ENCODE measurements around the gene CCL4. TPM values are rescaled to one million over a fixed set of nuclear protein-coding genes. Genes with fewer than 3 reads are reported as not detected.

The CCL4 gene
- polyA plus RNA-seq, 1 donor from 2014 or later = not detected

DNA sequence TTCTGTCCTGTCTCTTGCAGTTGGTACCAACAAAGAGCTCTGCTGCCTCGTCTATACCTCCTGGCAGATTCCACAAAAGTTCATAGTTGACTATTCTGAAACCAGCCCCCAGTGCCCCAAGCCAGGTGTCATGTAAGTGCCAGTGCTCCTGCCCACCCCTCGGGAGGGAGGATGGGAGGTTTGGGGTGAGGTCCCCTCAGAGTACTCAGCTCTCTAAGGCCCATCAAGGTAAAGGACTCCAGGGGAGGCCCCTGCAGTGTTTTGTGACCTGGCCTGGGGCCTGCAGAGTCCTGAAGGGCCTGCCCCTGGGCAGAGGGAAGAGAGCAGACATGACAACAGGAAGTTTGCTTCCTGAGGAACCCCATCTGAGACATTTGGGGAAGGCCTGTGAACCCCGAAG is 33.2 kb upstream of the CCL4 start:
- Histone ChIP-seq H3K4me2 (ENCODE audit: low read length) (no peak overlapping the region), H3K9ac (ENCODE audit: low read length) (no peak overlapping the region), H3K9me3 (ENCODE audit: low read length) (no peaks in the 10 kb centered on the region), H3K79me2 (replicated peaks; ENCODE audit: insufficient read depth, low read length) (no peaks in the 10 kb centered on the region), H3K27me3 (ENCODE audit: insufficient read depth, low read depth, low read length) (no peaks in the 10 kb centered on the region), H3K36me3 (ENCODE audit: insufficient read depth, low read length) (no peaks in the 10 kb centered on the region), H4K20me1 (ENCODE audit: insufficient read depth) (no peaks in the 10 kb centered on the region), H3F3A (ENCODE audit: insufficient read depth, low read length, poor library complexity, severe bottlenecking) (no peaks in the 10 kb centered on the region), H3K9me2 (ENCODE audit: insufficient read depth, low read length) (no peaks in the 10 kb centered on the region), H3K4me3 (ENCODE audit: low read length) (no peak overlapping the region), H3K27ac (ENCODE audit: low read length) (no peak overlapping the region), H2AFZ (ENCODE audit: low read depth, low read length) (no peak overlapping the region)
- TF ChIP-seq TAF1 (IDR thresholded peaks at IDR 0.05; ENCODE audit: low read depth) (no peak), EP300 (conservative IDR thresholded peaks at IDR 0.05; ENCODE audit: poor library complexity, severe bottlenecking) (no peak)

DNA sequence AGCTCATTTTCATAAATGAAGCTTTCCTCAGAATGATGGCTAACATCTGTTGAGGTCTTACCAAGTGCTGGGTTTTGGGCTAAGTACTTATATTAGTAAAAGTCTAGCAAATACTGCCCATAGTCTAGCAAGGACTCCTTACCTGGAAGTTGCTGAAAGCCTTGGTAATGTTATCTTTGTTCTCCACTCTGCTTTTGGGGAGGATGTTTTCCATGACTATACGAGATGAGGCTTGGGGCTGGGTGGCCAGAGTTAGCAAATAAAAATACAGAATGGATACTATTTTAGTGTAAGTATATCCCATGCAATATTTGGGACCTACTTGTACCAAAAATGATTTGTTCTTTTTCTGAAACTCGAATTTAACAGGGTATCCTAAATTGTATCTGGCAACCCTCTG is 31.9 kb upstream of the CCL4 start:
- Histone ChIP-seq H3K79me2 (replicated peaks; ENCODE audit: insufficient read depth, low read length) (no peaks in the 10 kb centered on the region), H3K27ac (ENCODE audit: low read length) (no peak overlapping the region), H3K36me3 (ENCODE audit: insufficient read depth, low read length) (no peaks in the 10 kb centered on the region), H2AFZ (ENCODE audit: low read depth, low read length) (no peak overlapping the region), H4K20me1 (ENCODE audit: insufficient read depth) (no peaks in the 10 kb centered on the region), H3K27me3 (ENCODE audit: insufficient read depth, low read depth, low read length) (no peaks in the 10 kb centered on the region), H3K4me3 (ENCODE audit: low read length) (no peak overlapping the region), H3K4me2 (ENCODE audit: low read length) (no peak overlapping the region), H3K9me2 (ENCODE audit: insufficient read depth, low read length) (no peaks in the 10 kb centered on the region), H3K9ac (ENCODE audit: low read length) (no peak overlapping the region), H3F3A (ENCODE audit: insufficient read depth, low read length, poor library complexity, severe bottlenecking) (no peaks in the 10 kb centered on the region), H3K9me3 (ENCODE audit: low read length) (no peaks in the 10 kb centered on the region)
- TF ChIP-seq, protein P1, sequence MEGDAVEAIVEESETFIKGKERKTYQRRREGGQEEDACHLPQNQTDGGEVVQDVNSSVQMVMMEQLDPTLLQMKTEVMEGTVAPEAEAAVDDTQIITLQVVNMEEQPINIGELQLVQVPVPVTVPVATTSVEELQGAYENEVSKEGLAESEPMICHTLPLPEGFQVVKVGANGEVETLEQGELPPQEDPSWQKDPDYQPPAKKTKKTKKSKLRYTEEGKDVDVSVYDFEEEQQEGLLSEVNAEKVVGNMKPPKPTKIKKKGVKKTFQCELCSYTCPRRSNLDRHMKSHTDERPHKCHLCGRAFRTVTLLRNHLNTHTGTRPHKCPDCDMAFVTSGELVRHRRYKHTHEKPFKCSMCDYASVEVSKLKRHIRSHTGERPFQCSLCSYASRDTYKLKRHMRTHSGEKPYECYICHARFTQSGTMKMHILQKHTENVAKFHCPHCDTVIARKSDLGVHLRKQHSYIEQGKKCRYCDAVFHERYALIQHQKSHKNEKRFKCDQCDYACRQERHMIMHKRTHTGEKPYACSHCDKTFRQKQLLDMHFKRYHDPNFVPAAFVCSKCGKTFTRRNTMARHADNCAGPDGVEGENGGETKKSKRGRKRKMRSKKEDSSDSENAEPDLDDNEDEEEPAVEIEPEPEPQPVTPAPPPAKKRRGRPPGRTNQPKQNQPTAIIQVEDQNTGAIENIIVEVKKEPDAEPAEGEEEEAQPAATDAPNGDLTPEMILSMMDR (IDR thresholded peaks at IDR 0.05; ENCODE audit: poor library complexity, severe bottlenecking) = no peak
- TF ChIP-seq MXI1 (conservative IDR thresholded peaks at IDR 0.05; ENCODE audit: poor library complexity, severe bottlenecking) (no peak), POLR2AphosphoS5 (IDR thresholded peaks at IDR 0.05) (no peak), EP300 (conservative IDR thresholded peaks at IDR 0.05; ENCODE audit: poor library complexity, severe bottlenecking) (no peak), SMC3 (conservative IDR thresholded peaks at IDR 0.05; ENCODE audit: poor library complexity) (no peak), EZH2 (IDR thresholded peaks at IDR 0.05; ENCODE audit: borderline replicate concordance, insufficient read depth, low read length, poor library complexity, severe bottlenecking) (no peak), RAD21 (conservative IDR thresholded peaks at IDR 0.05) (no peak), TAF1 (IDR thresholded peaks at IDR 0.05; ENCODE audit: low read depth) (no peak)
- TF ChIP-seq, protein P2, sequence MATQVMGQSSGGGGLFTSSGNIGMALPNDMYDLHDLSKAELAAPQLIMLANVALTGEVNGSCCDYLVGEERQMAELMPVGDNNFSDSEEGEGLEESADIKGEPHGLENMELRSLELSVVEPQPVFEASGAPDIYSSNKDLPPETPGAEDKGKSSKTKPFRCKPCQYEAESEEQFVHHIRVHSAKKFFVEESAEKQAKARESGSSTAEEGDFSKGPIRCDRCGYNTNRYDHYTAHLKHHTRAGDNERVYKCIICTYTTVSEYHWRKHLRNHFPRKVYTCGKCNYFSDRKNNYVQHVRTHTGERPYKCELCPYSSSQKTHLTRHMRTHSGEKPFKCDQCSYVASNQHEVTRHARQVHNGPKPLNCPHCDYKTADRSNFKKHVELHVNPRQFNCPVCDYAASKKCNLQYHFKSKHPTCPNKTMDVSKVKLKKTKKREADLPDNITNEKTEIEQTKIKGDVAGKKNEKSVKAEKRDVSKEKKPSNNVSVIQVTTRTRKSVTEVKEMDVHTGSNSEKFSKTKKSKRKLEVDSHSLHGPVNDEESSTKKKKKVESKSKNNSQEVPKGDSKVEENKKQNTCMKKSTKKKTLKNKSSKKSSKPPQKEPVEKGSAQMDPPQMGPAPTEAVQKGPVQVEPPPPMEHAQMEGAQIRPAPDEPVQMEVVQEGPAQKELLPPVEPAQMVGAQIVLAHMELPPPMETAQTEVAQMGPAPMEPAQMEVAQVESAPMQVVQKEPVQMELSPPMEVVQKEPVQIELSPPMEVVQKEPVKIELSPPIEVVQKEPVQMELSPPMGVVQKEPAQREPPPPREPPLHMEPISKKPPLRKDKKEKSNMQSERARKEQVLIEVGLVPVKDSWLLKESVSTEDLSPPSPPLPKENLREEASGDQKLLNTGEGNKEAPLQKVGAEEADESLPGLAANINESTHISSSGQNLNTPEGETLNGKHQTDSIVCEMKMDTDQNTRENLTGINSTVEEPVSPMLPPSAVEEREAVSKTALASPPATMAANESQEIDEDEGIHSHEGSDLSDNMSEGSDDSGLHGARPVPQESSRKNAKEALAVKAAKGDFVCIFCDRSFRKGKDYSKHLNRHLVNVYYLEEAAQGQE (IDR thresholded peaks at IDR 0.05; ENCODE audit: borderline replicate concordance) = no peak

Measured in neural cell (in vitro differentiated cells).